ENCODE results near the gene CA11.
A peak's percentile ranks its signal among the peaks of the same experiment; 100 is the strongest.

Gene CA11

DNA sequence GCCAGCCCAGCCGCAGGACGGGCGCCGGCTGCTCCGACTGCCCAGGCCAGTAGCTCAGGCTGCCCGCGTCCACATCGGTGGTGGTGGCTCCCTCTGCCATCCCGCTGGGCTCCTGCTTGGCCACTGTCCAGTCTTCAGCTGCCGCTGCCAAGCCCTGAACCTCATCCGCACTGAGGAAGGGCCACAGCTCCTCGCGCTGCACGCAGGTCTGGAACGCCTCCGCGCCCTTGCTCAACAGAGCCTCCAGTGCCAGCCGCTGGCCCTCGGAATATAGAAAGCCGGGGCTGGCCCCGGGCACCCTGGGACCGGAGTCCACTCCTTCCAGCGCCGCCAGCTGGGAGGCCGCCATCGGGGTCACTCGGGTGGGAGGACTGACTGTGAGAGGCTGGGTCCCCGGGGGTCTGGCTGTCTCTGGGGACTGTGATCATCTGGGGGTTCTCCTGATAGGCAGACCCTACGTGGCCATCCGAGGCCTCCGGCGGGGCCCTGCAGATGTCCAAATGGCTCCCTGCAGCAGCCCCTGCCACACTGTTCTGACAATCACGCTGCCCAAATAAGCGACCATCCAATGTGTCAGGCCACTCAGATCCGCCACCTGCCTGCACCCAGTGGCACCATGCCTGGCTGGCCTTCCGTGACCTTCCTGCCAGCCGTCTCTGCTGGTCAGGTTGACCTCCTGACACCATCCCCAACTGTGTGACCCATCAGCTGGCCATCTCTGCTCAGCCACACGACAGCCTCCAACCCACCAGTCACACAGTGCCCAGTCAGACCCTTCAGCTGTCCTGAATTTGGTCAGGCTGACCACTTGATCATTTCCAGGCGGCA is 32.7 kb downstream of the CA11 start:
- DNase-seq (ENCODE audit: low read depth) = no peak

DNA sequence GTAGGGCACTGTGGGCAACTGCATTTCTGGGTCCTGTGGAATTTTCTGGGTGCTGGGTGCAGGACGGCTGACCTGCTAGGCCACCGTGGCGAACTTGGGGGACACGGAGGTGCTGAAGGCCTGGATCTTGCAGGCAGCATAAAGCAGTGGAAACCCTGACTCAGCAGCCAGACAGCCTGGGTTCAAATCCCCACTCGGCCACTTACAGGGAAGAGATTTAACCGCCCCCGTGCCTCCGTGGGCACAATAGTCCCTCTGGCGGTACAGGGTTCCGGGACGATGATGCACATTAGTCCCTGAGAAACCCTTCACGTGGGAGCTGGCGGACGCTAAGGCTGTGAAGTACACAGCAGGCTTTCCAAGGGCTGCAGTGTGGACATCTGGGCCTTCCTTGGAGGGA is 34.1 kb downstream of the CA11 start:
- DNase-seq (ENCODE audit: low read depth) = no peak

DNA sequence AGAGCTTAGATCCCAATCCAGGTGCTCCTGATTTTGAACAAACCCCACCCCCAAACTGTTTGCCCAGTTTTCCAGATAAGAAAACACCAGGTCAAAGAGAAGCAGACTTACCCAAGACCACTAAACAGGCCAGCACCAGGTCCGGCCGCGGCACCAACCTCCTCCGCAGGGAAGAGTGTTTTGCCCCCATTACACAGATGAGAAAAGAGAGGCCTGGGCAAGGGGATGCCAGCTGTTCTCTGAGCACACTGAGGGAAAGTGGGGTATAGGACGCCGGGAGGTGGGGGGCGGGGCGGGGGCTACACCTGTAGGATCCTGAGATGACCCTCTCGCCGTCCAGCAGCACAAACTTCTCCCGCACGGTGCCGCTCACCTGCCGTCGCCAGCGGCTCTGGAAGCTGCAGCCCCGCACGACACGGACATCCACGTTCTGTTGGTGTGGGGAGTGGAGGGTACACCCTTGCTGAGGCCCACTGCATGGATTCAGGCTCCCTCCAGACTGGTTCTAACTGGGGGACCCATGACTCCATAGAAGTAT is 36.3 kb downstream of the CA11 start:
- DNase-seq (ENCODE audit: low read depth) = no peak

DNA sequence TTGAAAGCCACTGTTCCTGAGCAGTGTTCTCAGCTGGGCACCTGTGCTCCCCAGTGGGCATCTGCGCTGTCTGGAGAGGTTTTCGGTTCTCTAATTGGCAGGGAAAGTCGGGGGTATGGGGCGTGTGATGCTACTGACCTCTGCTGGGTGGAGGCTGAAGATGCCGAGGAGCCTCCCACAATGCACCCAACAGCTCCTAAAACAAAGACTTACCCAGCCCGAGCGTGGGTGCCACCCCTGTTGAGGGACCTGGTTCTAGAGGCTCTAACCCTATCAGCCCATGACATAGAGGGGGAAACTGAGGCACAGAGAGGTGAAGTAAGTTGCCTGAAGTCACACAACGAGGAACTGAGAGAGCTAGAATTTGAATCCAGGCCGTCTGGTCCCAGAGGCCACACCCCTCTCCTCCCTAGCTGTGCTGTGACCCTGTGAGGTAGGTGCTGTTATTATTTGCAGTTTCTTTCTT is 37.2 kb downstream of the CA11 start:
- no peak for DNase-seq (ENCODE audit: low read depth)

DNA sequence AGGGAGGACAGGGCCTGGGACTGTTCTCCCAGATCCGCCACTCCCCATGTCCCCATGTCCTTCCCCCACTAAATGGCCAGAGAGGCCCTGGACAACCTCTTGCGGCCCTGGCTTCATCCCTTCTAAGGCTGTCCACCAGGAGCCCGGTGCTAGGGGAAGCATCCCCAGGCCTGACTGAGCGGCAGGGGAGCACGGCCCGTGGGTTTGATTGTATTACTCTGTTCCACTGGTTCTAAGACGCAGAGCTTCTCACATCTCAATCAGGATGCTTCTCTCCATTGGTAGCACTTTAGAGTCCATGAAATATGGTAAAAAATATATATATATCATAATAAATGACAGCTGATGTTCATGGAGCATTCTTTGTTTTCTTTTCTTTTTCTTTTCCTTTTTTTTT is 38.6 kb downstream of the CA11 start:
- DNase-seq (ENCODE audit: low read depth) = no peak

DNA sequence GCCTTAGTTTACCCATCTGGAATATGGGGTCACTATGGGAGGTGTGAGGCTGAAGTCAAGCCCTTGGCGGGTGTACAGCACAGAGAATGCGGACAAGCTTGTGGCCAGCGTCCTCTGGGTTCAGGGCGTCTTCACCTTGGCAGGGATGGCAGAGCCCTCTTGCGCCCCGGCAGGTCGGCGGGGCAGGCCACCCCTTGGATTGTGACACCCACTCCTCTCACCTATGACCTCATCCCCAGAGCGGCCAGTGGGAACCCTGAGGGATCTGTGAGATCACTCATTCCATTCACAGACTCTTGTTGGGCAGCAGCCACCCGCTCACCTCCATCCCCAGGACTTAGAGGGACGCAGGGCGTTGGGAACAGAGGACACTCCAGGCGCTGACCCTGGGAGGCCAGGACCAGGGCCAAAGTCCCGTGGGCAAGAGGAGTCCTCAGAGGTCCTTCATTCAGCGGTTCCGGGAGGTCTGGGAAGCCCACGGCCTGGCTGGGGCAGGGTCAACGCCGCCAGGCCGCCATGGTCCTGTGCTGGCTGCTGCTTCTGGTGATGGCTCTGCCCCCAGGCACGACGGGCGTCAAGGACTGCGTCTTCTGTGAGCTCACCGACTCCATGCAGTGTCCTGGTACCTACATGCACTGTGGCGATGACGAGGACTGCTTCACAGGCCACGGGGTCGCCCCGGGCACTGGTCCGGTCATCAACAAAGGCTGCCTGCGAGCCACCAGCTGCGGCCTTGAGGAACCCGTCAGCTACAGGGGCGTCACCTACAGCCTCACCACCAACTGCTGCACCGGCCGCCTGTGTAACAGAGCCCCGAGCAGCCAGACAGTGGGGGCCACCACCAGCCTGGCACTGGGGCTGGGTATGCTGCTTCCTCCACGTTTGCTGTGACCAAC is 39.3 kb downstream of the CA11 start, which contains the start of gene SPACA4:
TSS of gene SPACA4 (plus strand) at position 280 of the 896 bp plus-strand sequence. CDS start at position 517, 237 bp downstream.
- DNase-seq (ENCODE audit: low read depth) = no peak

DNA sequence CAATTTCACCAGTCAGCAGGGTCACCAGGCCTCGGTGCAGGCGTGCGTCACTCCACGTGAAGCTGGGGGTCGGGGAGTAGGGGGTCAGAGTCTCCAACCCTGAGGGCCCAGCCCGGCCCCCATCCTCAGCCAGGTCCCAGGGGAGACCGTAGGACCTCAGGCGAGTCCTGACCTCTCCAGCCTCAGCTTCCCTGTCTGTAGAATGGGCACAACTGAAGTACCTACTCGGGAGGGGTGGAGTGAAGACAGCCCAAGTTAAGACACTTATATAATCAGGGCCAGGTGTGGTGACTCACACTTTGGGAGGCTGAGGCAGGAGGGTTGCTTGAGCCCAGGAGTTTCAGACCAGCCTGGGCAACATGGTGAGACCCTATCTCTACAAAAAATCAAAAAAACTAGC is 42.1 kb downstream of the CA11 start:
- no peak for DNase-seq (ENCODE audit: low read depth)

DNA sequence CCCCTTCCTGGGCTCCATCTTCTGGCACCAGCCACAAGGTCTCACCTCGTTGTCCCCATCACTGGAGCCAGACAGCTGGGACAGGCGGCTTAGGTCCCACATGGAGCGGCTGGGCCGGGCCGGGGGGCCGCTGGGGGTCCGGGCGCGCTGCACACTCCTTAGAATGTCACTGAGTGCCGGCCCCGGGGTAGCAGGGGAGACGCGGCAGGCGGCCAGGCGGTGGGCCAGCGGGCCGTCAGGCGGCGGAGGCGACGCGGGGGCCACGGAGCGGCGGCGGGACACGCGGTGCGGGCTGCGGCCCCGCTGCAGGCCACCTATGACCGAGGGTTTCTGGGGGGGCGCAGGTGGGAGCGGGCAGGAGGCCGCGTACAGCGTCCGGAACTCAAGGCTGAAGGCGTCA is 42.5 kb downstream of the CA11 start:
- DNase-seq (ENCODE audit: low read depth) = no peak

DNA sequence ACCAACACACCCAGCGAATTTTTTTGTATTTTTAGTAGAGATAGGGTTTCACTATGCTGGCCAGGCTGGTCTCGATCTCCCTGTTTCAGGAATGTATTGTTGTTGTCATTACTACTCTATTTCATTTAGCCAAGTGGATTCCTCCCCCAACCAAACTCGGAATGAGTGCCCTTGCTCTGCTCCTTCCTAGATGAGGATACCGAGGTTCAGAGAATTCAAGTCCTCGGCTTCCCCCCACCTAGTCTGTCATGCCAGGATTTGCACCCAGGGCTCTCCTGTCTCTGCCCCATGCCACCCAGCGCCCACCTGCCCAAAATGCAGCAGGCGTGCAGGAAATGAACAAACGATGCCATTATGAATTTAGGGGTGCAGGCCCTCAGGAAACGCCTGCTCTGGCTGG is 43.0 kb downstream of the CA11 start:
- DNase-seq (ENCODE audit: low read depth) = no peak

DNA sequence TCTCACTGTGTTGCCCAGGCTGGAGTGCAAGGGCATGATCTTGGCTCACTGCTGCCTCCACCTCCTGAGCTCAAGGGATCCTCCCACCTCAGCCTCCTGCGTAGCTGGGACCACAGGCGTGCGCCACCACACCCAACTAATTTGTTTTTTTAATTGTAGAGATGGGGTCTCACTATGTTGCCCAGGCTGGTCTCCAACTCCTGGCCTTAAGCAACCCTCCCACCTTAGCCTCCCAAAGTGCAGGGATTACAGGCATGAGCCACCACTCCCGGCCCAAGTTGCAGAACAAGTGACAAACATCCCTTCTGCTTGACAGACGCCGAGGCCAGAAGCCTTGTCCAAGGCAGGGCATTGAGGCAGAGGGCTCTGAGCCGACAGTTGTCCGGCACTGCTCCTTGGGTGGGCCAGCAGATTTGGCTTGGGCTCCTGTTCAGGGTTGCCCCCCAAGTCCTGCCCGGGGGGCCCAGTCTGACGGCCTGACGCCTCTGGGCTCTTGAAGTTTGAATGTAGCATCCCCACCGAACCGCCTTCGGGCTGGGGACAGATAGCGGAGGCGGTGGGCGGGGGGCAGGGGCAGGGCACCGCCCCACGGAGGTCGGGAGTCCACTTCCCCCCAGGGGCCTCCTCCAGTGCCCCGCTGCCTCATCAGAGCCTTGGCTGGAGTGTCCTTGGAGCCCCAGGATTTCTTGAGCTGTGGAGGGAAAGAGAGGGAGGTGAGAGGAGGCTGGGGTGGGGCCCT is 45.1 kb downstream of the CA11 start:
- no peak for DNase-seq (ENCODE audit: low read depth)

DNA sequence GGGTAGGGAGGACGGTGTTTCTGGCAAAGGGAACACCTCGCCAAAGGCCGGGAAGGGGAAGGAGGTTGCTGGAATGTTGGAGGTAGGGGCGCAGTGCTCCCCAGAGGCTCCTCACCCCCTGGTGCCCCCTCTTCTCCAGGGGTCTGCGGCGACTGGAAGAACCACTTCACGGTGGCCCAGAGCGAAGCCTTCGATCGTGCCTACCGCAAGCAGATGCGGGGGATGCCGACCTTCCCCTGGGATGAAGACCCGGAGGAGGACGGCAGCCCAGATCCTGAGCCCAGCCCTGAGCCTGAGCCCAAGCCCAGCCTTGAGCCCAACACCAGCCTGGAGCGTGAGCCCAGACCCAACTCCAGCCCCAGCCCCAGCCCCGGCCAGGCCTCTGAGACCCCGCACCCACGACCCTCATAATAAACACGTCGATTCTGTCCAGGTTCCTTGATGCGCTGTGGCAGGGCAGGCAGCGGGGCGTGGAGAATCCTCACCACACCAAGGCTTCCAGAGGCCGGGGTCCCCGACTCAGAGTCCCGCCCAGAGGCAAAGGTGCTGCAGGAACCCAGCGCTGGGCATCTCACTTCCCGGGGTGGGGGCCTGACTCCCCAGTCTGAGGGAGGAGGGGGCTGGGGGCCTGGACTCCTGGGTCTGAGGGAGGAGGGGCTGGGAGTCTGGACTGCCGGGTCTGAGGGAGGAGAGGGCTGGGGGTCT is 46.8 kb downstream of the CA11 start:
- DNase-seq (ENCODE audit: low read depth) = no peak

DNA sequence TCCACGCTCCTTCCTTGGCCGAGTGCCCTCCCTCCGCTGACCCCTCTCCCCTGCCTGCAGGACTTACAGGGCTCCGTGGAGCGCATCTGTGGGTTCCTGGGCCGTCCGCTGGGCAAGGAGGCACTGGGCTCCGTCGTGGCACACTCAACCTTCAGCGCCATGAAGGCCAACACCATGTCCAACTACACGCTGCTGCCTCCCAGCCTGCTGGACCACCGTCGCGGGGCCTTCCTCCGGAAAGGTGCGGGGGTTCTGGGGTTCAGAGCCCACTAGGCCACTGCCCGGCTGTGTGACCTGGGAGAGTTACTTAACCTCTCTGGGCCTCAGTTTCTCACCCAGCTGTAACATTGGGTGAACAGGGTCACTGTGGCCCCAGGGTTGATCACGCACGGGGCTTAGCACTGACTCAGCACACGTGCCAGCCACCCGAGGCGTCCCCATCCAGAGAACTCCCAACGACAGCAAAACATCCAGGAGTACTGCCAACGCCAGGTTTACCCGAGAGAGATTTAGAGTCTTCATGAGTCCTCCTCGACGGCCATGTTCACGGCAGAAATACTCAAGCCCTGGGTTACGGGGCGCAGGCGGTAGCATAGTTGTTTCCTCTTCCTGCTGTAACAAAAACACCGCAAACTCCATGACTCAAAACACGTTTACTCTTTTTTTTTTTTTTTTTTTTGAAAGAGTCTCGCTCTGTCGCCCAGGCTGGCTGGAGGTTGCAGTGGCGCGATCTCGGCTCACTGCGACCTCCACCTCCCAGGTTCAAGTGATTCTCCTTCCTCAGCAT is 49.1 kb downstream of the CA11 start:
- DNase-seq (ENCODE audit: low read depth) = no peak

DNA sequence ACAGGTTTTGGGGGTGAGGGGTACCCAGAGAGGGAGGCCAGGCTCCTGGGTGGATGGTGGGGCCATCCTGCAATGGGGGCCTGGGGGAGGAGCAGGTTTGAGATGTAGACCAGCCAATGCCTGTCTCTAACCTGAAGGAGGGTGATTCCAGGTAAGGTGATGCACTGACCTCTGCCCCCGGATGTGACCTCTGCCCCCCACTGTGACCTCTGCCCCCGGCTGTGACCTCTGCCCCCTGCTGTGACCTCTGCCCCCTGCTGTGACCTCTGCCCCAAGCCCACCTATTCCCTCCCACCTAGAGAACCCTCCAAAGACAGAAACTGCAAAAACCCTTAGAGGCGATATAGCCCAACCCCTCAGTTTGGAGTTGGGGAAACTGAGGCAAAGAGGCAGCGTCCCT is 49.8 kb downstream of the CA11 start:
- DNase-seq (ENCODE audit: low read depth) = no peak

DNA sequence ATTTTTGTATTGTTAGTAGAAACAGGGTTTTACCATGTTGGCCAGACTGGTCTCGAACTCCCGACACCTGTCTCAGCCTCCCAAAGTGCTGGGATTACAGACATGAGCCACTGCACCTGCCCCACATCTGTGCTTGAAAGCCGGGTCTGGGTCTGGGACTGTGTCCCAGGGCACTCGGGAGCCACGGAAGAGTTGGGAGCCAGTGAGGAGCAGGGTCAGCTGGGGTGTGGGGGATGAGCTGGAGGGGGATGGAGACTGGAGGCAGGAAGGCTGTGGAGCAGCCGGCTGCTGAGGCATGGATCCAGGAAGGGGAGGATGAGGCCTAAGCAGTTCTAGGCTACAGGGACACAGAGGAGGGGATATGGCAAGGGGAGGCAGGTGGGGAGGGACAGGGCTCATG is 50.2 kb downstream of the CA11 start:
- DNase-seq (ENCODE audit: low read depth) = no peak

DNA sequence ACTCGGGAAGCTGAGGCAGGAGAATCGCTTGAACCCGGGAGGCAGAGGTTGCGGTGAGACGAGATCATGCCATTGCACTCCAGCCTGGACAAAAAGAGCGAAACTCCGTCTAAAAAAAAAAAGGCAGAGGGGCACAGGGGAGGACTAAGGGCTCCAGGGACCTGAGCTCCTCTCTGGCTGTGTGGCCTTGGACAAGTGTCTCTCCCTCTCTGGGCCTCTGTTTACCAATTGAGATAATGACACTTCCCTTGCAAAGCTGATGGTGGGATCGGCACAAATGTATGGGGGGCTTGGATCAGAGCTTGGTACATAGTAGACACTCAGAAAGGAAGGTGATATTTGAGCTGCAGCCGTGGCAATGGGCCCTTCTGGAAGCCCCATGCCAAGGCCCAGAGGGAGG is 50.8 kb downstream of the CA11 start:
- DNase-seq (ENCODE audit: low read depth) = no peak

DNA sequence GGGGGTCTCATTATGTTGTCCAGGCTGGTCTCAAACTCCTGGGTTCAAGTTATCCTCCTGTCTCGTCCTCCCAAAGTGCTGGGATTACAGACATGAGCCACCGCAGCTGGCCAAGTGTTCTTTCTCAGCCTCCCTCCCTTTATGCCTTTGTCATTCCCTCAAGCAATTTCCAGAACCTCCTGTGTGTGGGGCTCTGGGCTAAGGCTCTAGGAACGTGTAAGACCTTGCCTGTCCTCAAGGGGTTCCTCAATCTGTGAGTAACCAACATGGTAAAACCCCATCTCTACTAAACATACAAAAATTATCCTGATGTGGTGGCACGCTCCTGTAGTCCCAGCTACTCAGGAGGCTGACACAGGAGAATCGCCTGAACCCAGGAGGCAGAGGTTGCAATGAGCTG is 55.0 kb downstream of the CA11 start:
- no peak for DNase-seq (ENCODE audit: low read depth)

DNA sequence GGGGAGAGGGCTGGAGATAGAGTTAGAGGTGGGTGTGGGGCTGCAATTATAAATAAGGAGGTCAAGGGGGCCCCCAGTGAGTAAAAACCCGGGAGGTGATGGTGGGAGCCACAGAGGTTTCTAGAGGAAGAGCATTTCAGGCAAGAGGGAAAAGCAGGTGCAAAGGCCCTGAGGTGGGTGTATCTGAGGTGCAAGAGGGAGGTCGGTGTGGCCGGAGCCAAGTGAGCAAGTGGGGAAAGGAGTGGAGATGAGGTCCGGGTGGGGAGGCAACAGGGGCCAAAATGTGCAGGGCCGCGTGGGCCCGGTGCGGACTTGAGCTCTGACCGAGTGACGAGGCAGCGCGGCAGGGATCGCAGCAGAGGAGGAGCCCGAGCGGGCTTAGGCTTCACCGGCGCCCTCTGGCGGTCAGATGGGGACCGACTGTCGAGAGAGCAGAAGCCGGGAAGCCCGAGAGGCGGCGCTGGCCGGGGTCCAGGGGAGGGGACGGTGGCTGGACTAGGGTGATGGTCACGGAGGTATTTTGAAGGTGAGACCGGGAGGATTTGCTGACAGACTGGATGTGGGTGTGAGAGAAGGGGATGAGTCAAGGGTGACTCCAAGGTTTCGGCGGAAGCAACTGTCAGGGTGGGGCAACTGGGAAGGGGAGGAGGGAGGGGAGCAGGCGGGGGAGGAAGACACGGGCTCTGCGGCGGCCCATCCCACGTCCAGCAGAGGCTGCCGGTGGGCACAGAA is 57.2 kb downstream of the CA11 start:
- peak; percentile 82 for DNase-seq (ENCODE audit: low read depth)

All from stimulated activated CD8-positive, alpha-beta memory T cell treated with anti-CD3 and anti-CD28 coated beads, Interleukin-15, amount 100 ng/mL, for 1 hour (primary cell).